SK-N-SH (cell line): ENCODE data around the gene NEDD8.

ENCODE experiments used
- EP300 ChIP-seq, 2 experiments: IDR thresholded peaks; 2 replicates each; pipeline versions ENCODE4 v1.4.0 to v1.6.1; 2012; ENCODE audit warnings: borderline replicate concordance in 1 of 2, low read depth in 1 of 2, low read length in 1 of 2
- EZH2phosphoT487 ChIP-seq: fragments of 200-600 bp; sonication (generic); IDR thresholded peaks from 2 replicates; pipeline ENCODE4 v1.6.1; 2017; ENCODE audit warnings: low read depth, mixed run types, mild to moderate bottlenecking, antibody characterized with exemption, moderate library complexity, borderline replicate concordance
- MXI1 ChIP-seq: IDR thresholded peaks from 2 replicates; pipeline ENCODE4 v1.6.1; 2012; ENCODE audit warnings: mild to moderate bottlenecking, low read depth, low read length, improper control_type of control experiment
- PBX3 ChIP-seq: IDR thresholded peaks from 2 replicates; pipeline ENCODE4; 2012
- POLR2AphosphoS5 ChIP-seq: IDR thresholded peaks from 2 replicates; pipeline ENCODE4 v1.6.1; 2012; ENCODE audit warnings: low read depth, low read length
- RAD21 ChIP-seq: IDR thresholded peaks from 2 replicates; pipeline ENCODE4 v1.6.1; 2012; ENCODE audit warnings: mild to moderate bottlenecking, low read length
- RCOR1 ChIP-seq: fragments of 150-350 bp; IDR thresholded peaks from 2 replicates; pipeline ENCODE4 v1.6.1; 2017; ENCODE audit warnings: antibody characterized with exemption, low read length
- REST ChIP-seq: IDR thresholded peaks from 2 replicates; pipeline ENCODE4 v1.6.1; 2012; ENCODE audit warnings: mild to moderate bottlenecking, low read depth, low read length, moderate library complexity
- SMC3 ChIP-seq: IDR thresholded peaks from 2 replicates; pipeline ENCODE4 v1.6.1; 2012; ENCODE audit warnings: low read depth, low read length, improper control_type of control experiment
- TCF12 ChIP-seq: IDR thresholded peaks from 2 replicates; pipeline ENCODE4 v1.4.0; 2012
- USF2 ChIP-seq: fragments of 150-350 bp; IDR thresholded peaks from 2 replicates; pipeline ENCODE4 v1.6.1; 2017; ENCODE audit warnings: antibody characterized with exemption, low read length, low read depth, borderline replicate concordance
- TF ChIP-seq, protein P1 (sequence below): fragments of 200-600 bp; sonication (generic); IDR thresholded peaks from 2 replicates; pipeline ENCODE4 v1.6.1; 2017; ENCODE audit warnings: antibody characterized with exemption, mild to moderate bottlenecking, moderate library complexity

GRCh38 chr14:24256960-24257359 is 24.8 kb upstream of the NEDD8 start:
- TF ChIP-seq PBX3 = no peak
- no peak for TF ChIP-seq SMC3
- TF ChIP-seq, protein P1, sequence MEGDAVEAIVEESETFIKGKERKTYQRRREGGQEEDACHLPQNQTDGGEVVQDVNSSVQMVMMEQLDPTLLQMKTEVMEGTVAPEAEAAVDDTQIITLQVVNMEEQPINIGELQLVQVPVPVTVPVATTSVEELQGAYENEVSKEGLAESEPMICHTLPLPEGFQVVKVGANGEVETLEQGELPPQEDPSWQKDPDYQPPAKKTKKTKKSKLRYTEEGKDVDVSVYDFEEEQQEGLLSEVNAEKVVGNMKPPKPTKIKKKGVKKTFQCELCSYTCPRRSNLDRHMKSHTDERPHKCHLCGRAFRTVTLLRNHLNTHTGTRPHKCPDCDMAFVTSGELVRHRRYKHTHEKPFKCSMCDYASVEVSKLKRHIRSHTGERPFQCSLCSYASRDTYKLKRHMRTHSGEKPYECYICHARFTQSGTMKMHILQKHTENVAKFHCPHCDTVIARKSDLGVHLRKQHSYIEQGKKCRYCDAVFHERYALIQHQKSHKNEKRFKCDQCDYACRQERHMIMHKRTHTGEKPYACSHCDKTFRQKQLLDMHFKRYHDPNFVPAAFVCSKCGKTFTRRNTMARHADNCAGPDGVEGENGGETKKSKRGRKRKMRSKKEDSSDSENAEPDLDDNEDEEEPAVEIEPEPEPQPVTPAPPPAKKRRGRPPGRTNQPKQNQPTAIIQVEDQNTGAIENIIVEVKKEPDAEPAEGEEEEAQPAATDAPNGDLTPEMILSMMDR = no peak
- TF ChIP-seq EP300 (IDR thresholded peaks at IDR 0.05; ENCODE audit: borderline replicate concordance in 1 of 2, low read depth in 1 of 2, low read length in 1 of 2) = no peak
- no peak for TF ChIP-seq REST
- TF ChIP-seq RCOR1 = no peak
- no peak for TF ChIP-seq MXI1
- no peak for TF ChIP-seq TCF12
- TF ChIP-seq EZH2phosphoT487 = no peak
- no peak for TF ChIP-seq RAD21
- no peak for TF ChIP-seq POLR2AphosphoS5
- no peak for TF ChIP-seq USF2
